Gastrocnemius medialis (tissue), 4 donors: ENCODE data around the gene CDH4.

Experiments
- CTCF ChIP-seq, 5 experiments: fragments of 450-650 bp in 3 of 5; fragments of 200-600 bp in 2 of 5; sonication (generic) in 2 of 5; IDR thresholded peaks in 4 of 5; conservative IDR thresholded peaks in 1 of 5; 1 replicate in 4 of 5; 2 replicates in 1 of 5; pipeline ENCODE4 v1.5.1; 2016 to 2019; ENCODE audit warnings: antibody characterized with exemption in 5 of 5, mild to moderate bottlenecking in 3 of 5, moderate library complexity in 3 of 5
- POLR2A ChIP-seq, 2 donors: fragments of 450-650 bp; IDR thresholded peaks; one replicate each; pipeline ENCODE4 v1.6.1; 2017; ENCODE audit warnings: antibody characterized with exemption in 2 of 2, mild to moderate bottlenecking in 2 of 2, moderate library complexity in 2 of 2

- TF ChIP-seq CTCF (IDR thresholded peaks at IDR 0.05 in 4 of 5, conservative IDR thresholded peaks at IDR 0.05 in 1 of 5) (no peak), POLR2A (IDR thresholded peaks at IDR 0.05) (no peak)
Observed at GRCh38 chr20:61328911-61329558, 77.0 kb downstream of the CDH4 start.
